ENCODE data around the gene DHCR24.
"Not testable (repeated sequence)": the region's sequence is repeated elsewhere in the genome, so short reads cannot be mapped to it uniquely, and the experiment has no call there.

DHCR24 gene

GRCh38 chr1:54886724-54887664 is at the start of gene DHCR24:
Gene DHCR24 (minus strand): TSS chr1:54887195. CDS start chr1:54887119, 76 bp downstream.
- DNase-seq = no peak

DNA sequence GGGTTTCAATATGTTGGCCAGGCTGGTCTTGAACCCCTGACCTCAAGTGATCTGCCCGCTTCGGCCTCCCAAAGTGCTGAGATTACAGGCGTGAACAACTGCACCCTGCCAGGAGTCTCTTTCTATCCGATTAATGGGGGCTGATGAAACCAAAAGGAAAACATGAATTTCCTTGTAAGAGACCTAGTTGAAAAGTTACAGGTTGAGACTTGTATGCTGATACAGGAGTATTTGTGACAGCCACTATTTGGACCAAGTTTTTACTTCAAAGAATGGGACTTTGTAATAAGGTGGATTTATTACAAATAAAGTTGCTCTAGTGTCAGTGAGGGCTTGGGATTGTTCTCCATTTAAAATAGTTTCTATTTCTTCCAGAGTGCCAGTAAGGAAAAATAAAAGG is 49.8 kb upstream of the DHCR24 start:
- no peak for DNase-seq

DNA sequence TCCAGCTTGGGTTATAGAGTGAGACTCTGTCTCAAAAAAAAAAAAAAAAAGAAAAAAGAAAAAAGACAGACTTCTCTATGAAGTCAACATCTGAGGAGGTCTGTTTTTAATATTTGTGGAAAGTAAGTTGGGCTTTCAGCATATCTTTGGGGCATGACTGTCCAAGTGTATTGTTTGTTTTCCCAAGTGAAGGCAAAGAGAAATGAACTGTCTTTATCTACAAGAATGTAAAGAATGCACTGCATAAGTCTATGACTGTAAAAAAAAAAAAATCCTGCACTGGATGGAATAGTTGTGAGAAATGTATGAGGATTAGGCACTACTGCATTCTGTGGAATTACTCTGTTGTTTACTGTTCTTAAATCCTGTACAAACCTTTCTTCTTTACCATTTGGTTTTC is 47.9 kb upstream of the DHCR24 start:
- DNase-seq = no peak

DNA sequence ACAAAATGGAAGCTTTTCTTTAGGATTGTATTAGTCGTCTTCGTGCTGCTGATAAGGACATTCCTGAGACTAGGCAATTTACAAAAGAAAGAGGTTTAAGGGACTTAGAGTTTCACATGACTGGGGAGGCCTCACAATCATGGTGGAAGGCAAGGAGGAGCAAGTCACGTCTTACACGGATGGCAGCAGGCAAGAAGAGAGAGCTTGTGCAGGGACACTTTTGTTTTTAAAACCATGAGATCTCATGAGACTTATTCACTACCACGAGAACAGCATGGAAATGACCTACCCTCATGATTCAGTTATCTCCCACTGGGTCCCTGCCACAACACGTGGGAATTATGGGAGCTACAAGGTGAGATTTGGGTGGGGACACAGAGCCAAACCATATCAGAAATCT is 47.1 kb upstream of the DHCR24 start:
- DNase-seq = not testable (repeated sequence)

GRCh38 chr1:54931275-54931840 is 44.4 kb upstream of the DHCR24 start:
- DNase-seq = no peak

DNA sequence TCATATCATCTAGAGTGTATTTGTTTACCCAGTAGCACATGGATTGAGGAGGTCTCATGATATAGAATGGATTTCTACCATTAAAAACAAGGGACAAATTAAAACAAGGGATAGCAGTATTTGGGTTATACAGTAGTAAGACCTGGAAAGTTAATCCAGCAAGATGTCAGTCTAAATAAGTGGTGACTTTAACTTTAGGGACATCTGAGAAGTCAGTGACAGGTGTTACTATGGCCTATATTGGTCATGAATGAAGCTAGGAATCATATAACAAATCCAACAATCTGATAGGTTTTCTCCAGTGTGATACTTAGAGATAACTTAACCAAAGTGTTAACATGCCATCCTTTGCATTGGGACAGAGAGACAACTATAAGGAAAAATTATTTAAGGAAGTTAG is 42.7 kb upstream of the DHCR24 start:
- no peak for DNase-seq

- DNase-seq = no peak
These were observed 41.3 kb upstream of the DHCR24 start for GRCh38 chr1:54928327-54928726.

- DNase-seq = no peak
These were observed 40.7 kb upstream of the DHCR24 start for GRCh38 chr1:54927472-54928240.

DNA sequence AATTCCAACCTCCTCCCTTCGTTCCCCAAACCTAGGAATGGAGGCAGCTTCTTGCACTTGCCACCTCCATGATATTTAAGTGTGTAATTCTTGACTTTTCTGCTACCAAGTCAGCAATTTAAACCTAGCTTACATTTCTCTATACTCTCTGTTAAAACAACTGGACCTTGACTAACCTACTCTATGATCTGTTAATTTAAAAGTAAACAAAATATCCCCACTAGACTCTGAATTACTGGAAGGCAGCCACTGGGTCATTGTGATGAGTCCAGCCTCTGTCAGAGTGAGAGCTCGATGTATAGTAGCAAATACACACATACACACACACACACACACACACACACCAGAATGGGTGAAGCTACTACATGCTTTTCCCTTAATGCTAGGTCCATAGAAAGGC is 40.0 kb upstream of the DHCR24 start:
- no peak for DNase-seq

GRCh38 chr1:54922921-54923421 is 36.0 kb upstream of the DHCR24 start:
- DNase-seq = no peak

GRCh38 chr1:54922040-54922761 is 35.2 kb upstream of the DHCR24 start:
- DNase-seq = no peak

GRCh38 chr1:54919367-54920359 is 32.7 kb upstream of the DHCR24 start:
- DNase-seq = no peak

DNA sequence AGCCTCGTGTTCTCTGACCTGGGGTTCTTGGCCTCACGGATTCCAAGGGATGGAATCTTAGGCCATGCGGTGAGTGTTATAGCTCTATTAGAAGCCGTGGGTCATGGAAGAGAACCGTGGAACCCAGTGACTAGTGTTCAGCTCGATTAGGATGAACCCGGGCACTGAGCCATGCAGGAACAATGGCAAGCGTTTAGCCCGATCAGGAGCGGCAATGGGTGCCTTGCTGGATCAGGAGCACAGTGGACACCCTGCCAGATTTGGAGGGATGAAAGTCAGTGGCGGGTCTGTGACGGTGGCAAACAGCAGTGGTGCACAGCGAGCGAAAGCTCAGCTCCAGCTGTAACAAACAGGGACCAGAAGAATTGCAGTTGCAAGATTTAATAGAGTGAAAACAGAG is 24.1 kb upstream of the DHCR24 start:
- DNase-seq = not testable (repeated sequence)

DNA sequence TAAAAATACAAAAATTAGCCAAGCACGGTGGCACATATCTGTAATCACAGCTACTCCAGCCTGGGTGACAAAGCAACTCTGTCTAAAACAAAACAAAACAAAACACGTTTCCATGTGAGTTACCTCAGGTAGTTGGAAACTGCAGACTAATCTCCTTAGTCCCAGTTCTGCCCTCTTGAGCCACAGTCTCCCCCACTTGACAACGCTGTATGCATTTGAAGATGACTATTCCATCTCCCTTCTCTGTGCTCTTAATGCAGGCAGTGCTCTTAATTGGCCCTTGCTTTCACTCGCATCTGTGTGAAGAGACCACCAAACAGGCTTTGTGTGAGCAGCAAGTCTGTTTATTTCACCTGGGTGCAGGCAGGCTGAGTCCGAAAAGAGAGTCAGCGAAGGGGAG is 19.6 kb upstream of the DHCR24 start:
- no peak for DNase-seq

DNA sequence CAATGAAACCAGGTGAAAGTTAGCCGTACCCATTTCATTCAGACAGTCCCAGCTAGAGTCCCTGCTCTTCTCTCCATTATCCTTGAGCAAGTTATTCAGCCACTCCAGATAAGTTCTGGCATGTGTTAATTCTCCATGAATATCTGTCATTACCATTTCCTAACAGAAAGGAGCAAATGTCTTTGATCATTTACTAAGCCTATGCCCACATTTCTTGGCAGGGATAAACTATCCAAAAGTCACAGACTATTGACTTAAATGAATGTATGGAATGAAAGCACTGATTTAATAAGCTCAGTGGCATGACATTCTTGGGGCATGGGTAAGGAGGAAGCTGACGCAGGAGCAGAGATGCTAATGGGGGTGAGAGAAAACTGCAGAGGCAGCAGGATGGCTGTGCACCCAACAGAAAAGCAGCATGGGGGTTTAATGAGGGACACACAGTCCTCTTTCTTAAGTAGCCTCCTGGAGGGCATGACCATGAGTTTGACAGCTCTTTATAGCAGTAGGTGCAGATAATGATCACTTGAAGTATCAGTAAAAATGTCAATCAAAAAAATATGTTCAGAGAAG is 17.6 kb upstream of the DHCR24 start:
- DNase-seq = no peak

DNA sequence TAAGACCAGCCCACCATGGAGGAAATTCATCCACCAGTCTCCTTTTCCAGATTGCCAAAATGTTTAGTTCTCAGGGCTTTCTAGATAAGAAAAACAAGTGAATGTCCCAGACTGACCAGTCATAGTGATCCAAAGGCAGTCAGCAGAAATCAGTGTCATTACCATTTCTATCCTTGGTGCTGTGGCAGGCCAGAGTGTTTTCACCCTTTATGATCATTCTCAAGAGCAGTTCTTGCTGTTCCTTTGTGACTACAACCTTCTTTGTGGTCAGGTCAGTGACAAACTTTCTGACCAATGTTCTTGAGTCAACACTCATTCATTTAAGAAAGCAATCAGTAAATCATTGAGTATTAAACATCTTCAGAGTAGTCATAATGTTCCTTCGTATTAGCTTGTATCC is 7.3 kb upstream of the DHCR24 start:
- no peak for DNase-seq

DNA sequence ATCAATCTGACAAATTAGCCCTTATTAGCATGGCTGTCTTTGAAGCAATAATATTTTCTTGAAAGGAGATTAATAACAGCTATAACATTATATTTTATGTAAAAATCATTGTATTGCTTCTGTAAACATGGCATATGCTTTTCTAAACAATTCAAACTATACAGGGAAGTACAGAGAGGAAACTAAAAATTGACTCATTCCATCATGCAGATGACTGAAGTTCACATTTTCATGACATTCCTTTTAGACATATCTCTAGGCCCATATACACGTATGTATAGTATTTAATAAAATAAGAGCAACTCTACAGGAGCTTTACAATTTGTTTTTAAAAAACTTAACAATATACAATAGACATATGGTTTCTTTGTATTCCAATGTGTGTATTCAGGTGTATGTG is 5.6 kb upstream of the DHCR24 start:
- DNase-seq = no peak

DNA sequence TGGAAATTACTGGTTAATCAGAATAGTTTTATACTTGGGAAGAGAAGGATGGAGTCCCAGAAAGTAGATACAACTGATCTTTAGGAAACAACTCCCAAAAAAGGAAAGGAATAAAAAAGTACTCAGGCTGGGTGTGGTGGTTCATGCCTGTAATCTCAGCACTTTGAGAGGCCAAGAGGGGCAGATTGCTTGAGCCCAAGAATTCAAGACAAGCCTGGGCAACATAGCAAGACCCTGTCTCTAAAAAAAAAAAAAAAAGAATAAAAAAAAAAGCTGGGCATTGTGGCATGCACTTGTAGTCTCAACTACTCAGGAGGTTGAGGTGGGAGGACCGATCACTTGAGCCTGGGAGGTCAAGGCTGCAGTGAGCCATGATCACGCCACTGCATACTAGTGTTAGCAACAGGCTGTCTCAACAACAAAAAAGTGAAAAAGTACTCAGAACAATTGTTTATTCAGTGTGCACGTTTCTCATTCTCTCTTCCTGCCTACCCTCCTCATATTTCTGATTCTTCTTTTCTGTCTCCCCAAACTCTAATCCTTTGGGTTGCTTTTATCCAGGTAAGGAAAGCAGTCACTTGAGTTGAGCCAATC is 2.2 kb upstream of the DHCR24 start:
- no peak for DNase-seq

DNA sequence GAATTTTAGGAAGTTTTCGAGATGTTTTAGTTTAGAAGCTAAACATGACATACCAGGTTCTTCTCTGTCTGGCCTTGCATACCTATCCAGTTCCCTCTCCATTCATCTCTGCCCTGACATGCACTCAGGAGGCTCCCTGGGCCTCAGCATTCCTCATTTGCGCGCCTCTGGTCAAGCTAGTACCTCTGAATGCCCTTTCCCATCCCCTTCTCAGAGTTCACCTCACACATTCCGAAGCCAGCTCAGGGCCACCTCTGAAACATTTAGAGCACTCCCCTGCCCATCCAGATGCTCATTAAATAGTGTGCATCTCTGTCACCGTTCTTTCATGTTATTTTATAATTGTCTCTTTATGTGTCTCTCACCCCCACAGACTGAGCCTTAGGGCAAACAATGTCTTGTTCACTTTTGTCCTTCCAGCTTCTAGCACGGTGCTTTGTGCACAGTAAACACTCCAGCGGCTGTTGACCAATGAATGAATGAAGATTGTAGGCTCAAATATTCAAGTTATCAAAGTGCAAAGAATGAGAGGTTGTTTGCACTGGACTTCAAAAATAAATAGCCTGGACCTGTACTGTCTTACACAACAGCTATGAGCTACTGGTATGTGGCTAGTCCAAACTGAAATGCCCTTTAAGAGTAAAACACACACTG is 1.2 kb upstream of the DHCR24 start:
- no peak for DNase-seq

DNA sequence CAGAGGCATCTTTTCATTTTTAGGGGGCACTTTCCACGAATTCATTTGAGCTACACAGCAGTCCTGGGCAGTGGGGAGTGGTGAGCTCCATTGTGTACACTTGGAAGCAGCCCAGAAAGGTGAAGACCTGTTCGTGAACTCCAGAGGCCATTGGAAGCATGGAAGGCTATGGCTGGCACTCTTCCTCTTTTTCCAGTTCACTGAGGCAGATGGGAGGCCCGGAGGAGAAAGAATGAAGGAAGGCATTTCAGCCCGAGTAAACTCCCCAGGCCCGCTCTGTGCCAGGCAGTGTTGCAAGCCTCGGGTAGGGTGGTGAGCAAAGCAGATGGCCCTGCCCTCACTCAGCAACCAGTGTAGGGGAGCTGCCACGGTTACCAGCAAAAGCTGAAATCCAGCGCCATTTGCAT is 673 bp upstream of the DHCR24 start:
- no peak for DNase-seq
